ENCODE measurements around the gene EFNA5. TPM values are rescaled to one million over a fixed set of nuclear protein-coding genes. Genes with fewer than 3 reads are reported as not detected.

The EFNA5 gene
- total RNA-seq, 1 donor from 2014 or later = 57.5 TPM

DNA sequence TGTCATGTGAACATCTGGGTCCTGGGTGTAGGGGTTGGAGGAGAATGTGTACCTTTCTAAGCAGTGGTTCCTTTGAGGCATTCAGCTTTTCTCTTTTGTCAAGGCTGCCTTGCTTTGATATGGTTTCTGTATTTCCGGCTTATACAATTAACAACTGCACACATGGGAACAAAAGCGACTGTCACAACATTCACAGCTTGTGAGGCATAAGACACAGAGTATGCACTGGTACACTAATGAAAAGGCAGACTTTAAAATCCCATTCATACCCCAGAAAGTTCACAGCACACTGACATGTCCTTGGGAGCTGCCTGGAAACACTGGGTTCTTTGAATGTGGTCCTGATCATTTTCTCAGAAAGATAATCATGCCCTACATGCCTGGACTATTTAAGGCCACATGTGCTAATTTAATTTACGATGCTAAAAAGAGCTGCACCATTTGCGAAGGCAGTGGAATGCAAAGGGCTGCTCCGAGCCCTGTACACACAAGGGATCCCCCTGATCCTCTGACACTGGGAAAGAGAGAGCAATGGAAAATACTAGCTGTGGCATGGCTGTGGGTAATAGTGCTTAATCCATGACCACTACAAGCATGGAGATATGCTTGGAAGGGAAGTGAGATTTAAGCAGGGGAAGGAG lies 131.8 kb downstream of the EFNA5 start:
- Mint-ChIP-seq H3K27ac (peak overlapping the region; percentile 10), H3K9me3 (no peaks in the 10 kb centered on the region), H3K4me3 (no peak overlapping the region), H3K4me1 (peaks cover 57% of the 10 kb centered on the region), H3K36me3 (no peaks in the 10 kb centered on the region), H3K27me3 (ENCODE audit: low read depth) (no peaks in the 10 kb centered on the region)
- TF ChIP-seq, protein P1, sequence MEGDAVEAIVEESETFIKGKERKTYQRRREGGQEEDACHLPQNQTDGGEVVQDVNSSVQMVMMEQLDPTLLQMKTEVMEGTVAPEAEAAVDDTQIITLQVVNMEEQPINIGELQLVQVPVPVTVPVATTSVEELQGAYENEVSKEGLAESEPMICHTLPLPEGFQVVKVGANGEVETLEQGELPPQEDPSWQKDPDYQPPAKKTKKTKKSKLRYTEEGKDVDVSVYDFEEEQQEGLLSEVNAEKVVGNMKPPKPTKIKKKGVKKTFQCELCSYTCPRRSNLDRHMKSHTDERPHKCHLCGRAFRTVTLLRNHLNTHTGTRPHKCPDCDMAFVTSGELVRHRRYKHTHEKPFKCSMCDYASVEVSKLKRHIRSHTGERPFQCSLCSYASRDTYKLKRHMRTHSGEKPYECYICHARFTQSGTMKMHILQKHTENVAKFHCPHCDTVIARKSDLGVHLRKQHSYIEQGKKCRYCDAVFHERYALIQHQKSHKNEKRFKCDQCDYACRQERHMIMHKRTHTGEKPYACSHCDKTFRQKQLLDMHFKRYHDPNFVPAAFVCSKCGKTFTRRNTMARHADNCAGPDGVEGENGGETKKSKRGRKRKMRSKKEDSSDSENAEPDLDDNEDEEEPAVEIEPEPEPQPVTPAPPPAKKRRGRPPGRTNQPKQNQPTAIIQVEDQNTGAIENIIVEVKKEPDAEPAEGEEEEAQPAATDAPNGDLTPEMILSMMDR (IDR thresholded peaks at IDR 0.05; ENCODE audit: unreplicated experiment) = no peak
- DNase-seq (ENCODE audit: low spot score in 2 of 2, unreplicated experiment in 2 of 2) = no peak

DNA sequence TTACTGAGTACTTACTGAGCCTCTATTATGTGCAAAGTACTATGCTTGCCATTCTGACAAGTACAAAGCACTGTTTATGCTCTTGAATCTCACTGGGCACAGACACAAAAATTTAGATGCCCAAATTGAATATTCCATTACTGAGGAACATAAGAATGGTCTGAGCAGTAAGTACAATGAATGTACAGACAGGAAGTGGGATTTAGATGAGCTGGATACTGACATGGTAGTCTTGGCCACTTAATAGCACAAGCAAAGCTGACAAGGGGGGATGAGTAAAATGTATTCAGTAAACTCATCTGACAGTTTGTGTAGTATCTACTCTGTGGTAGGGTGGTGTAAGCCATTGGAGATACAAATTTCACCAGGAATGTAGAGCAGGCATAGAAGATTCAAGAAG lies 132.4 kb downstream of the EFNA5 start:
- no peak for DNase-seq (ENCODE audit: low spot score in 2 of 2, unreplicated experiment in 2 of 2)
- TF ChIP-seq, protein P1 (IDR thresholded peaks at IDR 0.05; ENCODE audit: unreplicated experiment) = no peak
- H3K4me1 Mint-ChIP-seq = peaks cover 60% of the 10 kb centered on the region
- H3K27me3 Mint-ChIP-seq (ENCODE audit: low read depth) = no peaks in the 10 kb centered on the region
- H3K9me3 Mint-ChIP-seq = no peaks in the 10 kb centered on the region
- H3K4me3 Mint-ChIP-seq = no peak overlapping the region
- H3K27ac Mint-ChIP-seq = no peak overlapping the region
- no peaks in the 10 kb centered on the region for H3K36me3 Mint-ChIP-seq

DNA sequence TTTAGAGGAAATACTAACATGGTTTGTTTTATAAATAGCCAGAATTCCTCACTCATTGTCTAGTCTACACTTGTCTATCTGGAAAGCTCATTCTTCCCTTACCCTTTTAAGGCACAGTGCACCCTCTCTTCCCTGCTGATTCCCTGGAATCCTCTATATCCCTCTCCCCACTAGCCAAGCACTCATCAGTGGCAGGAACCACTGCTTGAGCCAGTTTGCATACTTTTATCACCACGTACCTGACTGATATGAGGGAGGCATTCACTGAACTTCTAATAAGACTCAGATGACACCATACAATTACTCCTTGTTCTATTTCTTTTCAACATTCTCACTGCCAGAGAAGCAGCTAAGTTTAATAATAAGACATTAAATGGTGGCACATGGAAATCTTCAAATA lies 134.9 kb downstream of the EFNA5 start:
- Mint-ChIP-seq H3K4me3 (no peak overlapping the region), H3K4me1 (peaks cover 65% of the 10 kb centered on the region), H3K9me3 (no peaks in the 10 kb centered on the region), H3K27ac (peak overlapping the region; percentile 27), H3K27me3 (ENCODE audit: low read depth) (no peaks in the 10 kb centered on the region), H3K36me3 (no peaks in the 10 kb centered on the region)
- no peak for DNase-seq (ENCODE audit: low spot score in 2 of 2, unreplicated experiment in 2 of 2)
- TF ChIP-seq, protein P1 (IDR thresholded peaks at IDR 0.05; ENCODE audit: unreplicated experiment) = no peak

DNA sequence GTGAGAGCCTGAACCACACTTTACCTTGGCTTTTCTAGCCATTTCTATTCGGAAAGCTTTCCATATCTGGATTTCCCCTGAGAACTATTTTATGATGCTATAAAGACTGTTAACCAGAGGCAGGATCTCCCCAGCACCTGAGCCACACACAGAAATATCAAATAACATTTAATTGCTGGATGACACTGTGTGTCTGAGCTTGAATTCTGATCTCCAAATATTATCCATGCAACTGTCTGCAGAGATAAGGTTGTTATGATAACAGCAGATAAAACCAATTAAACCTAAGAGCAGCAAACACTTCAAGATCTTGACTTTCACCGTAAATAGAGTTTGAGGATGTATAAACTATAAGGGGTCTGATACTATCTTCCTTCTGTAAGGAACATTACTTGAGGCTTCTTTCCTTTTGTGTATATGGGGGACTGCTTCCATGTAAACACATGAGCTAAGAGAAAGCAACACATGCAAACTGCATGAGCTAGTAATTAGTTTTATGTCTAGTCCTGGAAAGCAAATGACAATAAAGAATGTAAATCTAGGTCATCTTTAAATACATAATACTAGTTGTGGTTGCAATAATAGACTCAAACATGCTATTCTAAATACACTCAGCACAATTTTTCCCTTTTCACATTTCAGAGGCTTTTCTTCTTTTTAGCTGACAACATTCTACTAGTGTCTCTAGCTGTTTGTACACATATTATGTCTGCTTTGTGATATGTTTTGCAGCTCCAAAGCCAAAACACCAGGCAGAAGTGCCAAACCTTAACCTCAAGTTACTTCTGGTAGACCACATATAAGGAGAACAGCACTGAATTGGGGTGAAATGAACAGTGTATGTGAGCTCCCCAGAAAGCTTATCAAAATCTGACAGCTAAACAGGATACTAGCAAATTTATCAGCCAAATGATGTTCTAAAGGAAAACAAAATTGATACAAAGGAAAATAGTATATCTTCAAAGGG lies 136.5 kb downstream of the EFNA5 start:
- H3K4me1 Mint-ChIP-seq = peaks cover 59% of the 10 kb centered on the region

DNA sequence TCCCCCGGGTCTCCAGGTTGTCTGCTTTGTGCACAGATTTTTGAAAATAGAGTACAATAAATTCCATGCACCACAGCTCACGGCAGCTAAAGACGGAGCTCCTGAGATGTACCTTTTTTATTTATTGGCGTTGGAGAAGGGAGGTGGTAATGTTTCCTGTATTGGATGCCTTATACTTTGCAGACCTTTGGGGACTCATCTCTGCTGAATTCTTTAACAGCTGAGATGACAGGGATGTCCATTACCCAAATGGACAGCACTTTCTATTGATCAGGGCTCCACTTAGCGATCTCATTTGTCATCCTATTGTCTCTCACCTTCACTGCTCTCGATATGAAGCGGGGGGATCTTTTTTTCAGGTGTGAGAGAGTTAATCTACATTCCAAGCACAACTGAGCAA lies 137.8 kb downstream of the EFNA5 start:
- H3K27me3 Mint-ChIP-seq (ENCODE audit: low read depth) = no peaks in the 10 kb centered on the region
- peaks cover 49% of the 10 kb centered on the region for H3K4me1 Mint-ChIP-seq

More for the DNA sequence above, 136.5 kb downstream of the EFNA5 start:
- Mint-ChIP-seq H3K27me3 (ENCODE audit: low read depth) (no peaks in the 10 kb centered on the region), H3K36me3 (no peaks in the 10 kb centered on the region), H3K9me3 (no peaks in the 10 kb centered on the region), H3K27ac (peak overlapping the region; percentile 75), H3K4me3 (no peak overlapping the region)
- no peak for DNase-seq (ENCODE audit: low spot score in 2 of 2, unreplicated experiment in 2 of 2)
- TF ChIP-seq, protein P1 (IDR thresholded peaks at IDR 0.05; ENCODE audit: unreplicated experiment) = no peak

More for the DNA sequence above, 137.8 kb downstream of the EFNA5 start:
- Mint-ChIP-seq H3K9me3 (no peaks in the 10 kb centered on the region), H3K4me3 (no peak overlapping the region), H3K27ac (peak overlapping the region; percentile 37), H3K36me3 (no peaks in the 10 kb centered on the region)
- TF ChIP-seq, protein P1 (IDR thresholded peaks at IDR 0.05; ENCODE audit: unreplicated experiment) = no peak
- no peak for DNase-seq (ENCODE audit: low spot score in 2 of 2, unreplicated experiment in 2 of 2)

Measured in mesothelial cell of epicardium (in vitro differentiated cells).